ENCODE results near the gene HSD11B2.
A peak's percentile ranks its signal among the peaks of the same experiment; 100 is the strongest.

The HSD11B2 gene

GRCh38 chr16:67415872-67416793 is 14.8 kb upstream of the HSD11B2 start, which contains the start of gene ZDHHC1:
Gene ZDHHC1, minus strand, starts transcription at chr16:67416477. Its CDS starts 8,702 bp downstream, at chr16:67407775.
- DNase-seq = peak; percentile 89

- DNase-seq = no peak
Measured at GRCh38 chr16:67417333-67418061, 13.4 kb upstream of the HSD11B2 start.

- DNase-seq = no peak
Measured at GRCh38 chr16:67419502-67419901, 11.4 kb upstream of the HSD11B2 start.

GRCh38 chr16:67419931-67420330 is 11.0 kb upstream of the HSD11B2 start:
- DNase-seq = no peak

GRCh38 chr16:67421030-67421429 is 9.9 kb upstream of the HSD11B2 start:
- DNase-seq = no peak

- no peak for DNase-seq
Measured at GRCh38 chr16:67423015-67423414, 7.9 kb upstream of the HSD11B2 start.

- DNase-seq = no peak
Measured at GRCh38 chr16:67423611-67424260, 7.2 kb upstream of the HSD11B2 start.

GRCh38 chr16:67424261-67424615 is 6.7 kb upstream of the HSD11B2 start:
- DNase-seq = no peak

GRCh38 chr16:67425061-67425460 is 5.9 kb upstream of the HSD11B2 start:
- no peak for DNase-seq

GRCh38 chr16:67425580-67425979 is 5.3 kb upstream of the HSD11B2 start:
- no peak for DNase-seq

GRCh38 chr16:67426022-67426421 is 4.9 kb upstream of the HSD11B2 start:
- no peak for DNase-seq

- no peak for DNase-seq
Measured at GRCh38 chr16:67426950-67427349, 4.0 kb upstream of the HSD11B2 start.

GRCh38 chr16:67428146-67428731 is 2.7 kb upstream of the HSD11B2 start:
- no peak for DNase-seq

GRCh38 chr16:67429053-67429798 is 1.7 kb upstream of the HSD11B2 start:
- no peak for DNase-seq

- DNase-seq = no peak
Measured at GRCh38 chr16:67429799-67430503, 970 bp upstream of the HSD11B2 start.

GRCh38 chr16:67430504-67430976 is 381 bp upstream of the HSD11B2 start:
- DNase-seq = no peak

GRCh38 chr16:67431775-67432505 is 1.0 kb downstream of the HSD11B2 start:
- DNase-seq = no peak

GRCh38 chr16:67432506-67432890 is 1.6 kb downstream of the HSD11B2 start:
- DNase-seq = no peak

GRCh38 chr16:67433131-67433719 is 2.3 kb downstream of the HSD11B2 start:
- DNase-seq = no peak

GRCh38 chr16:67435758-67436164 is 4.8 kb downstream of the HSD11B2 start:
- DNase-seq = no peak
